Brain microvascular endothelial cell (primary cell): Measurements from ENCODE around the gene MARK4.
"Not testable (repeated sequence)": the region's sequence is repeated elsewhere in the genome, so short reads cannot be mapped to it uniquely, and the experiment has no call there.

Experiments used
- DNase-seq: peaks from one replicate; pipeline ENCODE4 v3.0.0-alpha.2; 2020
- H3K27ac ChIP-seq: fragments of 250-450 bp; sonication (Bioruptor Pico); 2 replicates; pipeline ENCODE4 v1.5.1; 2020; ENCODE audit warnings: mild to moderate bottlenecking, moderate library complexity
- H3K27me3 ChIP-seq: fragments of 250-450 bp; sonication (Bioruptor Pico); replicated peaks from 2 replicates; pipeline ENCODE4 v1.5.1; 2020; ENCODE audit warnings: mild to moderate bottlenecking
- H3K36me3 ChIP-seq: fragments of 250-450 bp; sonication (Bioruptor Pico); replicated peaks from 2 replicates; pipeline ENCODE4 v1.5.1; 2020; ENCODE audit warnings: mild to moderate bottlenecking
- H3K4me3 ChIP-seq: 2 replicates; pipeline ENCODE4 v1.5.1; 2011; ENCODE audit warnings: low read depth, mild to moderate bottlenecking, control low read depth, low read length, moderate library complexity
- CTCF ChIP-seq: IDR thresholded peaks from 2 replicates; pipeline ENCODE4 v1.5.1; 2011; ENCODE audit warnings: low read depth, mild to moderate bottlenecking, moderate library complexity, low read length, control low read depth, inconsistent platforms; ENCODE audit errors: missing control alignments
- in situ Hi-C: cut with HindIII; loops from 2 replicates; pipeline ENCODE4 v1.10.0; 2017; ENCODE audit warnings: low sequenced_read_pairs, low pct_ligation_motif_present

MARK4 gene

GRCh38 chr19:45218426-45218825 lies 32.6 kb upstream of the MARK4 start:
- H3K27ac ChIP-seq: no peak overlapping the region
- no peaks in the 10 kb centered on the region for H3K36me3 ChIP-seq
- peaks cover 23% of the 10 kb centered on the region for H3K27me3 ChIP-seq
- H3K4me3 ChIP-seq: no peak overlapping the region
- in situ Hi-C loops: no loop called here
- TF ChIP-seq CTCF: no peak
- no peak for DNase-seq

- no peak overlapping the region for H3K4me3 ChIP-seq
- in situ Hi-C loops: no loop called here
- H3K27me3 ChIP-seq: peaks cover 23% of the 10 kb centered on the region
- no peaks in the 10 kb centered on the region for H3K36me3 ChIP-seq
- TF ChIP-seq CTCF: no peak
- no peak overlapping the region for H3K27ac ChIP-seq
- DNase-seq: no peak
Measured at GRCh38 chr19:45218911-45219743, 31.9 kb upstream of the MARK4 start.

- no peaks in the 10 kb centered on the region for H3K36me3 ChIP-seq
- H3K4me3 ChIP-seq: no peak overlapping the region
- no peak for DNase-seq
- no peak overlapping the region for H3K27ac ChIP-seq
- in situ Hi-C loops: no loop called here
- no peak for TF ChIP-seq CTCF
- peaks cover 4% of the 10 kb centered on the region for H3K27me3 ChIP-seq
Measured at GRCh38 chr19:45222724-45223123, 28.3 kb upstream of the MARK4 start.

- H3K27me3 ChIP-seq: no peaks in the 10 kb centered on the region
- H3K27ac ChIP-seq: no peak overlapping the region
- DNase-seq: no peak
- TF ChIP-seq CTCF: no peak
- in situ Hi-C loops: no loop called here
- no peak overlapping the region for H3K4me3 ChIP-seq
- no peaks in the 10 kb centered on the region for H3K36me3 ChIP-seq
Measured at GRCh38 chr19:45223879-45224278, 27.2 kb upstream of the MARK4 start.

GRCh38 chr19:45224645-45225044 lies 26.4 kb upstream of the MARK4 start:
- Histone ChIP-seq H3K4me3 (no peak overlapping the region), H3K27me3 (no peaks in the 10 kb centered on the region), H3K27ac (no peak overlapping the region), H3K36me3 (no peaks in the 10 kb centered on the region)
- DNase-seq: no peak
- no peak for TF ChIP-seq CTCF
- in situ Hi-C loops: no loop called here

- H3K27me3 ChIP-seq, in situ Hi-C loops: not testable (repeated sequence)
Measured at GRCh38 chr19:45229056-45229455, 22.0 kb upstream of the MARK4 start.

More at GRCh38 chr19:45229056-45229455, 22.0 kb upstream of the MARK4 start:
- H3K36me3 ChIP-seq, DNase-seq, H3K27ac ChIP-seq, H3K4me3 ChIP-seq: not testable (repeated sequence)
